ENCODE data around the gene FBXL17. TPM values are rescaled to one million over a fixed set of nuclear protein-coding genes. Genes with fewer than 3 reads are reported as not detected.

FBXL17 gene
- total RNA-seq, 1 donor from 2014 or later = 12.7 TPM

- FAIRE-seq (no peak), DNase-seq (ENCODE audit: low read depth) (peak; percentile 11)
- no peaks in the 10 kb centered on the region for H3K9me3 ChIP-seq (ENCODE audit: insufficient read depth, low read depth, low read length)
- H3K27ac ChIP-seq (ENCODE audit: low read depth, low read length) = no peak overlapping the region
- no peaks in the 10 kb centered on the region for H4K20me1 ChIP-seq (ENCODE audit: insufficient read depth, low read length)
- H3K4me2 ChIP-seq (ENCODE audit: low read length) = no peak overlapping the region
- no peak overlapping the region for H3K9ac ChIP-seq (ENCODE audit: low read length)
- no peak for TF ChIP-seq EZH2 (IDR thresholded peaks at IDR 0.05; ENCODE audit: insufficient read depth, low read length)
- TF ChIP-seq, protein P1, sequence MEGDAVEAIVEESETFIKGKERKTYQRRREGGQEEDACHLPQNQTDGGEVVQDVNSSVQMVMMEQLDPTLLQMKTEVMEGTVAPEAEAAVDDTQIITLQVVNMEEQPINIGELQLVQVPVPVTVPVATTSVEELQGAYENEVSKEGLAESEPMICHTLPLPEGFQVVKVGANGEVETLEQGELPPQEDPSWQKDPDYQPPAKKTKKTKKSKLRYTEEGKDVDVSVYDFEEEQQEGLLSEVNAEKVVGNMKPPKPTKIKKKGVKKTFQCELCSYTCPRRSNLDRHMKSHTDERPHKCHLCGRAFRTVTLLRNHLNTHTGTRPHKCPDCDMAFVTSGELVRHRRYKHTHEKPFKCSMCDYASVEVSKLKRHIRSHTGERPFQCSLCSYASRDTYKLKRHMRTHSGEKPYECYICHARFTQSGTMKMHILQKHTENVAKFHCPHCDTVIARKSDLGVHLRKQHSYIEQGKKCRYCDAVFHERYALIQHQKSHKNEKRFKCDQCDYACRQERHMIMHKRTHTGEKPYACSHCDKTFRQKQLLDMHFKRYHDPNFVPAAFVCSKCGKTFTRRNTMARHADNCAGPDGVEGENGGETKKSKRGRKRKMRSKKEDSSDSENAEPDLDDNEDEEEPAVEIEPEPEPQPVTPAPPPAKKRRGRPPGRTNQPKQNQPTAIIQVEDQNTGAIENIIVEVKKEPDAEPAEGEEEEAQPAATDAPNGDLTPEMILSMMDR (IDR thresholded peaks at IDR 0.05; ENCODE audit: insufficient read depth, low read depth, low read length) = no peak
- no peaks in the 10 kb centered on the region for H3K27me3 ChIP-seq (ENCODE audit: insufficient read depth, low read length)
- no peak overlapping the region for H3K27ac Mint-ChIP-seq (ENCODE audit: unreplicated experiment)
- H3K27me3 Mint-ChIP-seq (ENCODE audit: low read depth, unreplicated experiment) = no peaks in the 10 kb centered on the region
- H3K4me3 Mint-ChIP-seq (ENCODE audit: unreplicated experiment) = no peak overlapping the region
- H3K79me2 ChIP-seq (ENCODE audit: insufficient read depth, low read length) = no peaks in the 10 kb centered on the region
- no peaks in the 10 kb centered on the region for H3K9me3 Mint-ChIP-seq (ENCODE audit: unreplicated experiment)
- no peak overlapping the region for H3K4me3 ChIP-seq (ENCODE audit: insufficient read depth, low read depth, low read length)
- no peak overlapping the region for H2AFZ ChIP-seq (ENCODE audit: low read depth, low read length)
- no peaks in the 10 kb centered on the region for H3K4me1 ChIP-seq (ENCODE audit: insufficient read depth, low read length)
- H3K36me3 ChIP-seq (ENCODE audit: insufficient read depth, low read length) = no peaks in the 10 kb centered on the region
- no peaks in the 10 kb centered on the region for H3K36me3 Mint-ChIP-seq (ENCODE audit: low read depth, unreplicated experiment)
- H3K4me1 Mint-ChIP-seq (ENCODE audit: low read depth, unreplicated experiment) = no peaks in the 10 kb centered on the region
Measured at GRCh38 chr5:107930092-107930491, 451.8 kb downstream of the FBXL17 start.

DNA sequence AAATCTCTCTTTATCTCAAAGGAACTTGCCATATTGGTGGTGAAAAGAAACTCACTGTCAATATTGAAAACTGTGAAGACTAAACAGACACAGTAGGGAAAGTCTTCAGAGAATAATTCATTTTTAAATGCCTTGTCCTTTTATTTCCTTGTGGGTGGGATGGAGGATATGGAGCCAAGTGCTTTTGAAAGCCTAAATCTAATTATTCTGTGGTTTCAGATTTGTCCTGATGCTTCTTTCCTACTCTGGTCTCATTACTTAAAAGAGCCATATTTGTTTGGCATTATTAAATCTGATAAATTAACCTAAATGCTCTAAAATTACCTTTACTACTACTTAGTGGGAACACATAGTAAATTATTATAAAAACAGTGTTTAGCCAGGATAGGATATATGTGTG is 452.8 kb downstream of the FBXL17 start:
- Mint-ChIP-seq H3K4me1 (ENCODE audit: low read depth, unreplicated experiment) (no peaks in the 10 kb centered on the region), H3K36me3 (ENCODE audit: low read depth, unreplicated experiment) (no peaks in the 10 kb centered on the region), H3K4me3 (ENCODE audit: unreplicated experiment) (no peak overlapping the region), H3K9me3 (ENCODE audit: unreplicated experiment) (no peaks in the 10 kb centered on the region), H3K27me3 (ENCODE audit: low read depth, unreplicated experiment) (no peaks in the 10 kb centered on the region), H3K27ac (ENCODE audit: unreplicated experiment) (no peak overlapping the region)
- H3K9me3 ChIP-seq (ENCODE audit: insufficient read depth, low read depth, low read length) = no peaks in the 10 kb centered on the region
- TF ChIP-seq, protein P1 (IDR thresholded peaks at IDR 0.05; ENCODE audit: insufficient read depth, low read depth, low read length) = no peak
- TF ChIP-seq EZH2 (IDR thresholded peaks at IDR 0.05; ENCODE audit: insufficient read depth, low read length) = no peak
- no peak overlapping the region for H3K27ac ChIP-seq (ENCODE audit: low read depth, low read length)
- no peaks in the 10 kb centered on the region for H3K4me1 ChIP-seq (ENCODE audit: insufficient read depth, low read length)
- H4K20me1 ChIP-seq (ENCODE audit: insufficient read depth, low read length) = no peaks in the 10 kb centered on the region
- DNase-seq (ENCODE audit: low read depth) = no peak
- no peaks in the 10 kb centered on the region for H3K27me3 ChIP-seq (ENCODE audit: insufficient read depth, low read length)
- FAIRE-seq = no peak
- H3K4me3 ChIP-seq (ENCODE audit: insufficient read depth, low read depth, low read length) = no peak overlapping the region
- H3K79me2 ChIP-seq (ENCODE audit: insufficient read depth, low read length) = no peaks in the 10 kb centered on the region
- H3K4me2 ChIP-seq (ENCODE audit: low read length) = no peak overlapping the region
- H3K9ac ChIP-seq (ENCODE audit: low read length) = no peak overlapping the region
- no peaks in the 10 kb centered on the region for H3K36me3 ChIP-seq (ENCODE audit: insufficient read depth, low read length)
- H2AFZ ChIP-seq (ENCODE audit: low read depth, low read length) = no peak overlapping the region

GRCh38 chr5:107926121-107926520 is 455.8 kb downstream of the FBXL17 start:
- FAIRE-seq (no peak), DNase-seq (ENCODE audit: low read depth) (no peak)
- Mint-ChIP-seq H3K36me3 (ENCODE audit: low read depth, unreplicated experiment) (no peaks in the 10 kb centered on the region), H3K9me3 (ENCODE audit: unreplicated experiment) (no peaks in the 10 kb centered on the region), H3K4me1 (ENCODE audit: low read depth, unreplicated experiment) (no peaks in the 10 kb centered on the region), H3K27me3 (ENCODE audit: low read depth, unreplicated experiment) (no peaks in the 10 kb centered on the region), H3K4me3 (ENCODE audit: unreplicated experiment) (no peak overlapping the region), H3K27ac (ENCODE audit: unreplicated experiment) (no peak overlapping the region)
- H3K36me3 ChIP-seq (ENCODE audit: insufficient read depth, low read length) = no peaks in the 10 kb centered on the region
- no peaks in the 10 kb centered on the region for H4K20me1 ChIP-seq (ENCODE audit: insufficient read depth, low read length)
- no peaks in the 10 kb centered on the region for H3K27me3 ChIP-seq (ENCODE audit: insufficient read depth, low read length)
- no peaks in the 10 kb centered on the region for H3K79me2 ChIP-seq (ENCODE audit: insufficient read depth, low read length)
- H3K4me3 ChIP-seq (ENCODE audit: insufficient read depth, low read depth, low read length) = no peak overlapping the region
- no peak overlapping the region for H2AFZ ChIP-seq (ENCODE audit: low read depth, low read length)
- H3K27ac ChIP-seq (ENCODE audit: low read depth, low read length) = no peak overlapping the region
- H3K4me1 ChIP-seq (ENCODE audit: insufficient read depth, low read length) = no peaks in the 10 kb centered on the region
- H3K9ac ChIP-seq (ENCODE audit: low read length) = no peak overlapping the region
- TF ChIP-seq, protein P1 (IDR thresholded peaks at IDR 0.05; ENCODE audit: insufficient read depth, low read depth, low read length) = no peak
- no peak for TF ChIP-seq EZH2 (IDR thresholded peaks at IDR 0.05; ENCODE audit: insufficient read depth, low read length)
- no peak overlapping the region for H3K4me2 ChIP-seq (ENCODE audit: low read length)
- no peaks in the 10 kb centered on the region for H3K9me3 ChIP-seq (ENCODE audit: insufficient read depth, low read depth, low read length)
